ENCODE measurements around the gene SPACA4. TPM values are rescaled to one million over a fixed set of nuclear protein-coding genes. Genes with fewer than 3 reads are reported as not detected.

The SPACA4 gene
- total and polyA plus RNA-seq, 9 of the 15 experiments (the other 6 are each of a cell fraction or from before 2014, with no cell fraction given): not detected

DNA sequence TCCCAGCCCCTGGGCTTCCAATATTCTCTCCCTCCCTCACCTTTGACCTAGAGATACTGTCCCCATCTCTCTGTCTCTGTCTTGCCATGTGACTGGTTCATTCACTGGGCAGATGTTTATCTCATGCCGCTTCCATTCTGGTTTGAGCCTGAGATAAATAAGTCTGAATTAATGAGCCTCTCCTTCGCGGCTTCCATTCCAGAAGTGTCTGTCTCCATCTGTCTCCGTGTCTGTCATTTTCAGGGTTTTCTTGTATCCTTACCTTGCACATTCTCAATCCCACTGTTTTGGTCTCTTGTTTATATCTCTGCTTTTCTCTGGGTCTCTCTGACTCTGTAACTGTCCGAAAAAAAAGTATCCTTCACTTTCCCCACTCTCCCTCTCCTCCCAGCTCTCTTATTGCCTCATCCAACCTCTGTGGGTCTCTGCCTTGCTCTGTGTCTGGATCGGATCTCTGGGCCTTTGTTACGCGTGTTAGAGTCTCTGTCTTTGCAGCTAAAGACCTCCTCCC lies 17.1 kb downstream of the SPACA4 start (continued):
- TF ChIP-seq, protein P1, sequence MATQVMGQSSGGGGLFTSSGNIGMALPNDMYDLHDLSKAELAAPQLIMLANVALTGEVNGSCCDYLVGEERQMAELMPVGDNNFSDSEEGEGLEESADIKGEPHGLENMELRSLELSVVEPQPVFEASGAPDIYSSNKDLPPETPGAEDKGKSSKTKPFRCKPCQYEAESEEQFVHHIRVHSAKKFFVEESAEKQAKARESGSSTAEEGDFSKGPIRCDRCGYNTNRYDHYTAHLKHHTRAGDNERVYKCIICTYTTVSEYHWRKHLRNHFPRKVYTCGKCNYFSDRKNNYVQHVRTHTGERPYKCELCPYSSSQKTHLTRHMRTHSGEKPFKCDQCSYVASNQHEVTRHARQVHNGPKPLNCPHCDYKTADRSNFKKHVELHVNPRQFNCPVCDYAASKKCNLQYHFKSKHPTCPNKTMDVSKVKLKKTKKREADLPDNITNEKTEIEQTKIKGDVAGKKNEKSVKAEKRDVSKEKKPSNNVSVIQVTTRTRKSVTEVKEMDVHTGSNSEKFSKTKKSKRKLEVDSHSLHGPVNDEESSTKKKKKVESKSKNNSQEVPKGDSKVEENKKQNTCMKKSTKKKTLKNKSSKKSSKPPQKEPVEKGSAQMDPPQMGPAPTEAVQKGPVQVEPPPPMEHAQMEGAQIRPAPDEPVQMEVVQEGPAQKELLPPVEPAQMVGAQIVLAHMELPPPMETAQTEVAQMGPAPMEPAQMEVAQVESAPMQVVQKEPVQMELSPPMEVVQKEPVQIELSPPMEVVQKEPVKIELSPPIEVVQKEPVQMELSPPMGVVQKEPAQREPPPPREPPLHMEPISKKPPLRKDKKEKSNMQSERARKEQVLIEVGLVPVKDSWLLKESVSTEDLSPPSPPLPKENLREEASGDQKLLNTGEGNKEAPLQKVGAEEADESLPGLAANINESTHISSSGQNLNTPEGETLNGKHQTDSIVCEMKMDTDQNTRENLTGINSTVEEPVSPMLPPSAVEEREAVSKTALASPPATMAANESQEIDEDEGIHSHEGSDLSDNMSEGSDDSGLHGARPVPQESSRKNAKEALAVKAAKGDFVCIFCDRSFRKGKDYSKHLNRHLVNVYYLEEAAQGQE (IDR thresholded peaks at IDR 0.05; ENCODE audit: borderline replicate concordance): peak; percentile 38; the same call in 1 of the 2 replicates
- TF ChIP-seq, protein P1 (CRISPR knock-in tag; IDR thresholded peaks at IDR 0.05; ENCODE audit: low read depth): no peak
- TF ChIP-seq CREM (IDR thresholded peaks at IDR 0.05; ENCODE audit: low read depth) (no peak), SIN3B (IDR thresholded peaks at IDR 0.05; ENCODE audit: low read depth) (no peak), MIER1 (IDR thresholded peaks at IDR 0.05; ENCODE audit: low read depth) (0 out of 2 replicates have a peak, but pooled peaks have one; percentile 45), CC2D1A (IDR thresholded peaks at IDR 0.05) (no peak), STAG1 (CRISPR knock-in tag; IDR thresholded peaks at IDR 0.05; ENCODE audit: borderline replicate concordance) (no peak), HNRNPK (IDR thresholded peaks at IDR 0.05; ENCODE audit: low read depth, low read length, poor library complexity, severe bottlenecking) (no peak), RBM15 (IDR thresholded peaks at IDR 0.05; ENCODE audit: insufficient read depth, low read length) (no peak), ZNF707 (CRISPR knock-in tag; conservative IDR thresholded peaks at IDR 0.05) (no peak; the same call in 1 of the 2 replicates), CCAR2 (IDR thresholded peaks at IDR 0.05; ENCODE audit: low read depth, low read length) (no peak), MEF2D (tag; conservative IDR thresholded peaks at IDR 0.05; ENCODE audit: low read depth) (0 out of 2 replicates have a peak, but pooled peaks have one; percentile 18), WHSC1 (IDR thresholded peaks at IDR 0.05; ENCODE audit: low read length) (no peak)
- TF ChIP-seq, protein P2, sequence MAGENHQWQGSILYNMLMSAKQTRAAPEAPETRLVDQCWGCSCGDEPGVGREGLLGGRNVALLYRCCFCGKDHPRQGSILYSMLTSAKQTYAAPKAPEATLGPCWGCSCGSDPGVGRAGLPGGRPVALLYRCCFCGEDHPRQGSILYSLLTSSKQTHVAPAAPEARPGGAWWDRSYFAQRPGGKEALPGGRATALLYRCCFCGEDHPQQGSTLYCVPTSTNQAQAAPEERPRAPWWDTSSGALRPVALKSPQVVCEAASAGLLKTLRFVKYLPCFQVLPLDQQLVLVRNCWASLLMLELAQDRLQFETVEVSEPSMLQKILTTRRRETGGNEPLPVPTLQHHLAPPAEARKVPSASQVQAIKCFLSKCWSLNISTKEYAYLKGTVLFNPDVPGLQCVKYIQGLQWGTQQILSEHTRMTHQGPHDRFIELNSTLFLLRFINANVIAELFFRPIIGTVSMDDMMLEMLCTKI (IDR thresholded peaks at IDR 0.05; ENCODE audit: partially characterized antibody): no peak
- TF ChIP-seq, protein P3, sequence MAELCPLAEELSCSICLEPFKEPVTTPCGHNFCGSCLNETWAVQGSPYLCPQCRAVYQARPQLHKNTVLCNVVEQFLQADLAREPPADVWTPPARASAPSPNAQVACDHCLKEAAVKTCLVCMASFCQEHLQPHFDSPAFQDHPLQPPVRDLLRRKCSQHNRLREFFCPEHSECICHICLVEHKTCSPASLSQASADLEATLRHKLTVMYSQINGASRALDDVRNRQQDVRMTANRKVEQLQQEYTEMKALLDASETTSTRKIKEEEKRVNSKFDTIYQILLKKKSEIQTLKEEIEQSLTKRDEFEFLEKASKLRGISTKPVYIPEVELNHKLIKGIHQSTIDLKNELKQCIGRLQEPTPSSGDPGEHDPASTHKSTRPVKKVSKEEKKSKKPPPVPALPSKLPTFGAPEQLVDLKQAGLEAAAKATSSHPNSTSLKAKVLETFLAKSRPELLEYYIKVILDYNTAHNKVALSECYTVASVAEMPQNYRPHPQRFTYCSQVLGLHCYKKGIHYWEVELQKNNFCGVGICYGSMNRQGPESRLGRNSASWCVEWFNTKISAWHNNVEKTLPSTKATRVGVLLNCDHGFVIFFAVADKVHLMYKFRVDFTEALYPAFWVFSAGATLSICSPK (IDR thresholded peaks at IDR 0.05; ENCODE audit: borderline replicate concordance): 0 out of 2 replicates have a peak, but pooled peaks have one; percentile 47
- TF ChIP-seq, protein P4, sequence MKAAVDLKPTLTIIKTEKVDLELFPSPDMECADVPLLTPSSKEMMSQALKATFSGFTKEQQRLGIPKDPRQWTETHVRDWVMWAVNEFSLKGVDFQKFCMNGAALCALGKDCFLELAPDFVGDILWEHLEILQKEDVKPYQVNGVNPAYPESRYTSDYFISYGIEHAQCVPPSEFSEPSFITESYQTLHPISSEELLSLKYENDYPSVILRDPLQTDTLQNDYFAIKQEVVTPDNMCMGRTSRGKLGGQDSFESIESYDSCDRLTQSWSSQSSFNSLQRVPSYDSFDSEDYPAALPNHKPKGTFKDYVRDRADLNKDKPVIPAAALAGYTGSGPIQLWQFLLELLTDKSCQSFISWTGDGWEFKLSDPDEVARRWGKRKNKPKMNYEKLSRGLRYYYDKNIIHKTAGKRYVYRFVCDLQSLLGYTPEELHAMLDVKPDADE (conservative IDR thresholded peaks at IDR 0.05; ENCODE audit: control insufficient read depth, low read depth, low read length): no peak
